ENCODE results near the gene FTCD. TPM values are rescaled to one million over a fixed set of nuclear protein-coding genes. Genes with fewer than 3 reads are reported as not detected.

The FTCD gene
- total and polyA plus RNA-seq, 2 donors (not counting 1 experiment from before 2014, with no cell fraction given) = 0.27 to 1.3 TPM

DNA sequence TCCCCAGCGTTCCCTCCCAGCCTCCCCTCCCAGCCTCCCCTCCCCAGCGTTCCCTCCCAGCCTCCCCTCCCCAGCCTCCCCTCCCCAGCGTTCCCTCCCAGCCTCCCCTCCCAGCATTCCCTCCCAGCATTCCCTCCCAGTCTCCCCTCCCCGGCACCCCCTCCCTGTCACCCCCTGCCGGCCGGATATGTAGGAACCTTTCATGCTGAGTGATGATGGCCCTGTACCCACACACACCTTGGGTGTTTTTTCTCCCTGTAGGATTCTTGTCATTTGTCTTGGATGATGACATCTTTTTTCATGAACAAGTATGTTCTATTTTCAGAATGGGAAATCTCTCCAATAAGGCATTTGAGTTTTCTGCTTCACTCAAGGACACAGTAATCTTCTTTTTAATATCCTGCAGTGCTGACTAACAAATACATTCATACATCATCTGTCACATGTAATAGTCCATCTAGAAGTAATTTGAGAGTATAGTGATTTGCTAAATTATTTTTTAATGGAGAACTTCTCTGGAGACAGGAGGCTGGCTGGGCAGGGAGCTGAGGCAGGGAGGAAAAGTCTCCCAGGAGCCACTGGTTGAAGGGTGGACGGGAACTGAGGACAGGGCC, 19.5 kb downstream of the FTCD start:
- peaks cover 12% of the 10 kb centered on the region for H3K36me3 ChIP-seq (ENCODE audit: control insufficient read depth, insufficient read depth, low read length)
- no peaks in the 10 kb centered on the region for H3K4me1 ChIP-seq (ENCODE audit: control insufficient read depth, extremely low read depth, insufficient read depth, low read length)
- H2AFZ ChIP-seq (ENCODE audit: low read length) = no peak overlapping the region
- no peaks in the 10 kb centered on the region for H4K20me1 ChIP-seq (ENCODE audit: control insufficient read depth, extremely low read depth, insufficient read depth, low read length)
- H3K9ac ChIP-seq (ENCODE audit: insufficient read depth, low read length) = no peak overlapping the region
- no peaks in the 10 kb centered on the region for H3K27me3 ChIP-seq (ENCODE audit: control insufficient read depth, insufficient read depth, low read length)
- DNase-seq (ENCODE audit: low read depth in 2 of 2) = no peak
- no peak overlapping the region for H3K4me3 ChIP-seq (replicated peaks in 1 of 4; ENCODE audit: control extremely low read depth in 1 of 4, insufficient read depth in 1 of 4, low read depth in 3 of 4, low read length in 4 of 4)
- no peak overlapping the region for H3K27ac ChIP-seq (ENCODE audit: insufficient read depth, low read length)
- no peaks in the 10 kb centered on the region for H3K79me2 ChIP-seq (ENCODE audit: control insufficient read depth, insufficient read depth, low read length)
- no peaks in the 10 kb centered on the region for H3K9me3 ChIP-seq (ENCODE audit: control insufficient read depth, insufficient read depth, low read depth, low read length)
- TF ChIP-seq, protein P1, sequence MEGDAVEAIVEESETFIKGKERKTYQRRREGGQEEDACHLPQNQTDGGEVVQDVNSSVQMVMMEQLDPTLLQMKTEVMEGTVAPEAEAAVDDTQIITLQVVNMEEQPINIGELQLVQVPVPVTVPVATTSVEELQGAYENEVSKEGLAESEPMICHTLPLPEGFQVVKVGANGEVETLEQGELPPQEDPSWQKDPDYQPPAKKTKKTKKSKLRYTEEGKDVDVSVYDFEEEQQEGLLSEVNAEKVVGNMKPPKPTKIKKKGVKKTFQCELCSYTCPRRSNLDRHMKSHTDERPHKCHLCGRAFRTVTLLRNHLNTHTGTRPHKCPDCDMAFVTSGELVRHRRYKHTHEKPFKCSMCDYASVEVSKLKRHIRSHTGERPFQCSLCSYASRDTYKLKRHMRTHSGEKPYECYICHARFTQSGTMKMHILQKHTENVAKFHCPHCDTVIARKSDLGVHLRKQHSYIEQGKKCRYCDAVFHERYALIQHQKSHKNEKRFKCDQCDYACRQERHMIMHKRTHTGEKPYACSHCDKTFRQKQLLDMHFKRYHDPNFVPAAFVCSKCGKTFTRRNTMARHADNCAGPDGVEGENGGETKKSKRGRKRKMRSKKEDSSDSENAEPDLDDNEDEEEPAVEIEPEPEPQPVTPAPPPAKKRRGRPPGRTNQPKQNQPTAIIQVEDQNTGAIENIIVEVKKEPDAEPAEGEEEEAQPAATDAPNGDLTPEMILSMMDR (conservative IDR thresholded peaks at IDR 0.05 in 1 of 2, IDR thresholded peaks at IDR 0.05 in 1 of 2; ENCODE audit: low read depth in 1 of 2, low read length in 2 of 2) = no peak
- TF ChIP-seq EZH2 (IDR thresholded peaks at IDR 0.05; ENCODE audit: low read length, missing control alignments) = no peak
- H3K4me2 ChIP-seq (ENCODE audit: extremely low read depth, insufficient read depth, low read length) = no peak overlapping the region

DNA sequence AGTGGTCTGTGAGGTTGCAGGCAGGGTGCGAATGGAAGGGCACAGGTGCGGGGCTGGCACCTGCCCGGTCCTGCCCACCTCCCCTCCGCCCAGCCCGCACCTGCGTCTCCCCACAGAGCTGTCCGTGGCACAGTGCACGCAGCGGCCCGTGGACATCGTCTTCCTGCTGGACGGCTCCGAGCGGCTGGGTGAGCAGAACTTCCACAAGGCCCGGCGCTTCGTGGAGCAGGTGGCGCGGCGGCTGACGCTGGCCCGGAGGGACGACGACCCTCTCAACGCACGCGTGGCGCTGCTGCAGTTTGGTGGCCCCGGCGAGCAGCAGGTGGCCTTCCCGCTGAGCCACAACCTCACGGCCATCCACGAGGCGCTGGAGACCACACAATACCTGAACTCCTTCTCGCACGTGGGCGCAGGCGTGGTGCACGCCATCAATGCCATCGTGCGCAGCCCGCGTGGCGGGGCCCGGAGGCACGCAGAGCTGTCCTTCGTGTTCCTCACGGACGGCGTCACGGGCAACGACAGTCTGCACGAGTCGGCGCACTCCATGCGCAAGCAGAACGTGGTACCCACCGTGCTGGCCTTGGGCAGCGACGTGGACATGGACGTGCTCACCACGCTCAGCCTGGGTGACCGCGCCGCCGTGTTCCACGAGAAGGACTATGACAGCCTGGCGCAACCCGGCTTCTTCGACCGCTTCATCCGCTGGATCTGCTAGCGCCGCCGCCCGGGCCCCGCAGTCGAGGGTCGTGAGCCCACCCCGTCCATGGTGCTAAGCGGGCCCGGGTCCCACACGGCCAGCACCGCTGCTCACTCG, 23.3 kb downstream of the FTCD start:
- Histone ChIP-seq H3K4me1 (ENCODE audit: control insufficient read depth, extremely low read depth, insufficient read depth, low read length) (no peaks in the 10 kb centered on the region), H3K9me3 (ENCODE audit: control insufficient read depth, insufficient read depth, low read depth, low read length) (no peaks in the 10 kb centered on the region), H3K36me3 (ENCODE audit: control insufficient read depth, insufficient read depth, low read length) (peaks cover 41% of the 10 kb centered on the region), H2AFZ (ENCODE audit: low read length) (no peak overlapping the region), H3K27ac (ENCODE audit: insufficient read depth, low read length) (no peak overlapping the region), H4K20me1 (ENCODE audit: control insufficient read depth, extremely low read depth, insufficient read depth, low read length) (no peaks in the 10 kb centered on the region), H3K4me2 (ENCODE audit: extremely low read depth, insufficient read depth, low read length) (no peak overlapping the region), H3K4me3 (replicated peaks in 1 of 4; ENCODE audit: control extremely low read depth in 1 of 4, insufficient read depth in 1 of 4, low read depth in 3 of 4, low read length in 4 of 4) (no peak overlapping the region), H3K27me3 (ENCODE audit: control insufficient read depth, insufficient read depth, low read length) (no peaks in the 10 kb centered on the region), H3K9ac (ENCODE audit: insufficient read depth, low read length) (no peak overlapping the region), H3K79me2 (ENCODE audit: control insufficient read depth, insufficient read depth, low read length) (no peaks in the 10 kb centered on the region)
- no peak for DNase-seq (ENCODE audit: low read depth in 2 of 2)
- no peak for TF ChIP-seq EZH2 (IDR thresholded peaks at IDR 0.05; ENCODE audit: low read length, missing control alignments)
- TF ChIP-seq, protein P1 (conservative IDR thresholded peaks at IDR 0.05 in 1 of 2, IDR thresholded peaks at IDR 0.05 in 1 of 2; ENCODE audit: low read depth in 1 of 2, low read length in 2 of 2) = no peak

DNA sequence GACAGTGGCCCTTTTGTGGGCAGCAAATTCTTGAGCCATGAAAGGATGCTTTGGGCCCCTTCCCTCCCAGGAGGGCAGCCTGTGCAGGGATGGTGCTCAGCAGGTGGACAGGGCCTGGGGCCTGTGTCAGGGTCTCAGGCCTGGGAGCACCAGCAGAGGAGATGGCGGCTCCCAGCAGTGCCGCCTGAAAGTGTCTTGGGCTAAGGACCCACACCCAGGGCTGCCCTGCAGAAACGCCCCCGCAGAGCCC, 23.9 kb downstream of the FTCD start:
- no peak overlapping the region for H3K9ac ChIP-seq (ENCODE audit: insufficient read depth, low read length)
- H3K9me3 ChIP-seq (ENCODE audit: control insufficient read depth, insufficient read depth, low read depth, low read length) = no peaks in the 10 kb centered on the region
- no peak for TF ChIP-seq EZH2 (IDR thresholded peaks at IDR 0.05; ENCODE audit: low read length, missing control alignments)
- TF ChIP-seq, protein P1 (conservative IDR thresholded peaks at IDR 0.05 in 1 of 2, IDR thresholded peaks at IDR 0.05 in 1 of 2; ENCODE audit: low read depth in 1 of 2, low read length in 2 of 2) = no peak
- no peak overlapping the region for H2AFZ ChIP-seq (ENCODE audit: low read length)
- H3K79me2 ChIP-seq (ENCODE audit: control insufficient read depth, insufficient read depth, low read length) = no peaks in the 10 kb centered on the region
- H3K4me1 ChIP-seq (ENCODE audit: control insufficient read depth, extremely low read depth, insufficient read depth, low read length) = no peaks in the 10 kb centered on the region
- H3K27ac ChIP-seq (ENCODE audit: insufficient read depth, low read length) = no peak overlapping the region
- H4K20me1 ChIP-seq (ENCODE audit: control insufficient read depth, extremely low read depth, insufficient read depth, low read length) = no peaks in the 10 kb centered on the region
- peaks cover 45% of the 10 kb centered on the region for H3K36me3 ChIP-seq (ENCODE audit: control insufficient read depth, insufficient read depth, low read length)
- H3K27me3 ChIP-seq (ENCODE audit: control insufficient read depth, insufficient read depth, low read length) = no peaks in the 10 kb centered on the region
- H3K4me3 ChIP-seq (replicated peaks in 1 of 4; ENCODE audit: control extremely low read depth in 1 of 4, insufficient read depth in 1 of 4, low read depth in 3 of 4, low read length in 4 of 4) = no peak overlapping the region
- no peak for DNase-seq (ENCODE audit: low read depth in 2 of 2)
- no peak overlapping the region for H3K4me2 ChIP-seq (ENCODE audit: extremely low read depth, insufficient read depth, low read length)

Data from fibroblast of lung (primary cell).